Panc1 (cell line): ENCODE data around the gene SHF.

Experiments used
- CTCF ChIP-seq: fragments of 450-650 bp; IDR thresholded peaks from 2 replicates; pipeline ENCODE4 v1.5.1; 2017; ENCODE audit warnings: mild to moderate bottlenecking
- POLR2AphosphoS5 ChIP-seq: IDR thresholded peaks from 2 replicates; pipeline ENCODE4 v1.6.1; 2012; ENCODE audit warnings: mild to moderate bottlenecking, low read depth, low read length, moderate library complexity
- REST ChIP-seq, 2 experiments: IDR thresholded peaks; 2 replicates each; pipeline ENCODE4 v1.6.1; 2011 to 2012; ENCODE audit warnings: low read depth in 2 of 2, control low read depth in 1 of 2, low read length in 1 of 2, mild to moderate bottlenecking in 1 of 2, moderate library complexity in 1 of 2; ENCODE audit not compliant: insufficient read depth in 1 of 2
- SIN3A ChIP-seq: IDR thresholded peaks from 2 replicates; pipeline ENCODE4 v1.6.1; 2012; ENCODE audit warnings: low read depth, mild to moderate bottlenecking, low read length, moderate library complexity, borderline replicate concordance; ENCODE audit not compliant: insufficient read depth
- TCF7L2 ChIP-seq: IDR thresholded peaks from 2 replicates; pipeline ENCODE4 v1.6.1; 2011; ENCODE audit warnings: mild to moderate bottlenecking, low read depth, low read length, inconsistent platforms

- TF ChIP-seq REST (IDR thresholded peaks at IDR 0.05; ENCODE audit: insufficient read depth in 1 of 2, low read depth in 2 of 2, low read length in 1 of 2): no peak
- TF ChIP-seq TCF7L2: no peak
- TF ChIP-seq CTCF: no peak
- no peak for TF ChIP-seq POLR2AphosphoS5
- no peak for TF ChIP-seq SIN3A
Measured at GRCh38 chr15:45138814-45139765, 48.7 kb downstream of the SHF start.
